GM12875 (cell line): ENCODE results near the gene NCAPH2.

ENCODE experiments used
- H3K4me3 ChIP-seq: one replicate; pipeline ENCODE4 v1.5.1; 2011; ENCODE audit warnings: low read depth, low read length, control low read depth
- TF ChIP-seq, protein P1 (sequence below): IDR thresholded peaks from 2 replicates; pipeline ENCODE4 v1.5.1; 2011; ENCODE audit warnings: low read depth, mild to moderate bottlenecking, control low read depth, inconsistent platforms, low read length, moderate library complexity, borderline replicate concordance; ENCODE audit not compliant: insufficient read depth

NCAPH2 gene

DNA sequence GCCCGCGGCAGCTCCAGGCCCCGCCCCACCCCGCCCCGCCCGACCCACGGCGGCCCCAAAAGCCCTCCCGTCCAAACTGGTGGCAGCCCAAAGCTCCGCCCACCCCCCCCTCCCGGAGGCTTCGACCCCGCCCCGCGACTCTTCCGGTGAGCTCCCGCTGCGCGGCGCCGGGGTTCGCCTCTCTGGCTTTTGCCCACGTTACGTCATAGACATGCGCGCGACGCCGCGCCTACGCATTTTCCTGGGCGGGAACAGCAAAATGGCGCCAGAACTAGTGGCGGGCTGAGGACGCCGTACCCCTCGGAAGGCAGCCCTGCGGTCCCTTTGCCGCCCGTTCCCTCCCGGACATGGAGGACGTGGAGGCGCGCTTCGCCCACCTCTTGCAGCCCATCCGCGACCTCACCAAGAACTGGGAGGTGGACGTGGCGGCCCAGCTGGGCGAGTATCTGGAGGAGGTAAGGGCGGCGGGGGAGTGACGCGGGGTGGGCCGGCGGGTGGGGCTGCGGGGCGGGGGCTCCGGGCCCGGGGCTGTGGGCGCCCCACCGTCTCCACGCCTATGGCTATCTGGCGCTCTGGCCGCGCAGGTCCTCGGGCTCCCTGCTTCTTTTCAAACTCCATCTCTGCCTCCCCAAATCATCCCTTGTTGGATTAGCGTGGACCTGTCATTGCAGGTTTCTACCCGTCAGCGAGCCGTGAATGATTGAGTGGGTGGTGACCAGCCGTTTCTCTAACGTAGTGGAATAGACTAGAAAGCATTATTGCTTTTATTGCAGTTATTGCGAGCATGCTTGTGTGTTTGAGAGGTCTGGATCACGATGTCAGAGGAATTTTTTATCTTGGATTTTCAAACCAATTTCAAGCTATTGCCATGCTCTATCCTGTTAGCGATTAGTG is at the start of gene NCAPH2:
Gene NCAPH2 (plus strand): TSS at position 234 of the 894 bp plus-strand sequence. CDS start 114 bp downstream, at position 348.
- TF ChIP-seq, protein P1, sequence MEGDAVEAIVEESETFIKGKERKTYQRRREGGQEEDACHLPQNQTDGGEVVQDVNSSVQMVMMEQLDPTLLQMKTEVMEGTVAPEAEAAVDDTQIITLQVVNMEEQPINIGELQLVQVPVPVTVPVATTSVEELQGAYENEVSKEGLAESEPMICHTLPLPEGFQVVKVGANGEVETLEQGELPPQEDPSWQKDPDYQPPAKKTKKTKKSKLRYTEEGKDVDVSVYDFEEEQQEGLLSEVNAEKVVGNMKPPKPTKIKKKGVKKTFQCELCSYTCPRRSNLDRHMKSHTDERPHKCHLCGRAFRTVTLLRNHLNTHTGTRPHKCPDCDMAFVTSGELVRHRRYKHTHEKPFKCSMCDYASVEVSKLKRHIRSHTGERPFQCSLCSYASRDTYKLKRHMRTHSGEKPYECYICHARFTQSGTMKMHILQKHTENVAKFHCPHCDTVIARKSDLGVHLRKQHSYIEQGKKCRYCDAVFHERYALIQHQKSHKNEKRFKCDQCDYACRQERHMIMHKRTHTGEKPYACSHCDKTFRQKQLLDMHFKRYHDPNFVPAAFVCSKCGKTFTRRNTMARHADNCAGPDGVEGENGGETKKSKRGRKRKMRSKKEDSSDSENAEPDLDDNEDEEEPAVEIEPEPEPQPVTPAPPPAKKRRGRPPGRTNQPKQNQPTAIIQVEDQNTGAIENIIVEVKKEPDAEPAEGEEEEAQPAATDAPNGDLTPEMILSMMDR, result no peak
- peak within 1 kb of the TSS; percentile 96 for H3K4me3 ChIP-seq

DNA sequence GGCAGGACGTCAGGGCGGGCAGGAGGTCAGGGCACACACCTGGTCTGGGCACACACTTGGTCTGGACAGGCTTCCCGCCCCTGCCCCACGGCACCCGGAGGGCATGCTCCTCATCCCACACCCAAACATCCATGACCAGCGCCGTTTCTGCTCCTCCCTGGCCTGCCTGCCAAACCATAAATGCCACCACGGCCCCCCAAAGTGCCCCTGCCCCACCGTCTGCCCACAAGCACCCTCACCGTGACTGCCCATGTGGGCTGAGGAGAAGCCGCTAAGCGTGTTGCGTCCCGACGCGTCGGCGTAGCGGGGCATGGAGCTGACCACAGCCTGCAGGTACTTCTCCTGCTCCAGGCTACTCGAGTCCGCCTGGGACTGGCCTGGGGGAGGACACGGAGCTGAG is 49.0 kb upstream of the NCAPH2 start:
- TF ChIP-seq, protein P1, result no peak

DNA sequence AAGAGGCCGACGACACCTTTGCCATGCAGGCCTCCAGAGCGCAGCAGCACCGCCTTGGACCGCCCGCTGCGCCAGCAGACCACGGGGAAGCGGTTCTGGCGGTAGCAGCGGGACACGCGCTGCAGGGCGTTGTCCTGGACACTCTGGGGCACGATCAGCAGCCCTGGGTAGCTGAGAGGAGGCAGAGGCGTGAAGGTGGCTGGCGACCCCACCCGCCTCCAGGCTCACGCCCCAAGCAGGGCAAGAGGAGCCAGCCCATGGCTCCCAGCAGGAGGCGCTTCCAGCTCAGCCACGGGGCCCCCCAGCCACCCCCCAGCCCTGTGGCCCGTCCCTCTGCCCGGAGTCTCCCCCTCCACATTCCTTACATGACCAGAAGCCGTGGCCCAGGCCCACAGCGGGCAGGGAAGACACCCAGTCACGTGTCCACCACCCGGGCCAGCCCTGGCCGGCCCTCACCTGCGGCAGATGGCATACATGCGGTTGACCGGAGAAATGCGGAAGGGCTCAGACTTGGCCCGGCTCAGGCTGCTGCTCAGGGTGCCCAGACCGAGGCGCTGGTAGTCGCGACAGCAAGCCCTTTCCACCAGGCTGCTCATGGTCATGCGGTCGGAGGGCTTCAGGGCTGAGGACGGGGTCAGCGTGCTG is 48.4 kb upstream of the NCAPH2 start:
- H3K4me3 ChIP-seq, result no peak overlapping the region
- TF ChIP-seq, protein P1, result no peak

More for the DNA sequence above, 49.0 kb upstream of the NCAPH2 start:
- no peak overlapping the region for H3K4me3 ChIP-seq

DNA sequence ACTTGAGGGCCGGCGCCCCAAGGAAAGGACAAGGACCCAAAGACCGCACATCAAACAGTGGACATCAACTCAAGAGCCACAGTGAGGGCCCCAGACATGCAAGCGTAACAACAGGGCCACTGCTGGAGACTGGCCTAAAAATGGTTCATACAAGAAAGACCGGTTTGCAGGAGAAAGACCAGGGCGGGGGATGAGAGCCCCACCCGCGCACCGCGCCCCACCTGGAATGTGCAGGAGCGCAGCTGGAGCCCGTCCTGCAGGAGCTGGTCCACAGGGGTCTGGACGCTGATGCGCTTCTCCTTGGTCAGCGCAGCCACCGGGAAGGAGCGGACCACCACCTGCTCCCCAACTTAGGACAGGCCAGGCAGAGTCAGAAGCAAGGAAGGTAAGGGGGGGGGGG is 47.1 kb upstream of the NCAPH2 start:
- no peak overlapping the region for H3K4me3 ChIP-seq
- TF ChIP-seq, protein P1, result no peak

DNA sequence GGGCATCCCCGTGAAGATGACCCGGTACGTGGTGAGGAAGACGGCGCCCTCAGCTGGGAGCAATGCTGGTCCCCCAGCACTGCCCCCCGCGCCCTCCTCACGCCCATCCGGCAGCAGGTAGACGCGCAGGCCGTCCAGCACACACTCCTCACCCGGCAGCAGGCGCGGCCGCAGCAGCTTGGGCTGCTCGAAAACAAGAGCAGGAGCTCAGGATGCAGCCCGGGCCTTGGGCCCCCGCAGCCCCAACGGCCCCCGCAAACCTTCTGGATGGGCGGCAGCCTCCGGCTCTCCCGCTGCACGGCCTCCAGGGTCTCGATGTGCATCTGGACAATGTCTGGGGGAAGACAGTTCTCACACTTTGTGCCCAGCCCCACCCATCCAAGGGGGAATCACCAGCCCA is 46.5 kb upstream of the NCAPH2 start:
- H3K4me3 ChIP-seq, result no peak overlapping the region
- TF ChIP-seq, protein P1, result no peak

DNA sequence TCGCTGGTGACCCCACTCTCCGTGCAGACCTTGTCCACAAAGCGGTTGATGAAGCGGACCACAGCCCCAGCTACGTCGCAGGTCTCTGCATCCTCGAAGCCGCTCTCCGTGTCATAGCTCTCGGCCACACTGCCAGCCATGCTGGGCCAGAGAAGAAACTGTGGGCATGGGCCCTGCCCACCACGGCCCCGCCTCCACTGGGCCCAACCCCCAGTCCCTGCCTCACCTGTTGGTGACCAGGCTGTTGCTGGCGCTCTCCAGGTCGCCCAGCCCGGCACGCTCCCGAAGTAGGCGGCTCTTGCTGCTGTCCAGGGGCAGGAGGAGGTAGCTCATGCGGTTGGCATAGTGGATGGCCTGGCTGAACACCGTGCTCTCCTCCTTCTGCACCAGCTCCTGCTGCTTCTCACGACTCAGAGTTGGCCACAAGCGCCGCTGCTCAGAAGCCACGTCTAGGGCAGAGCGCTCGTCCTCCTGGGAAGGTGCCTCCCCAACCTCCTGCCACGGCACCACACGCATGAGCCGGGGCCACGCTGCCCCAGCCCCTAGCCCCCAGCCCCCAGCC is 46.0 kb upstream of the NCAPH2 start:
- TF ChIP-seq, protein P1, result no peak
- no peak overlapping the region for H3K4me3 ChIP-seq
